KBM-7 (cell line): ENCODE measurements around the gene MYL4.
"Not testable (repeated sequence)": the region's sequence is repeated elsewhere in the genome, so short reads cannot be mapped to it uniquely, and the experiment has no call there.

Experiments used
- DNase-seq: peaks from one replicate; pipeline ENCODE4 v3.0.0-alpha.2; 2015
- in situ Hi-C: fragments of 300-500 bp; cut with MboI; formaldehyde crosslinking; loops from 2 replicates; pipeline ENCODE4 v1.14.3; 2020; ENCODE audit warnings: low sequenced_read_pairs, low pct_unique_long_range_greater_than_20kb, mixed read lengths

The MYL4 gene

DNA sequence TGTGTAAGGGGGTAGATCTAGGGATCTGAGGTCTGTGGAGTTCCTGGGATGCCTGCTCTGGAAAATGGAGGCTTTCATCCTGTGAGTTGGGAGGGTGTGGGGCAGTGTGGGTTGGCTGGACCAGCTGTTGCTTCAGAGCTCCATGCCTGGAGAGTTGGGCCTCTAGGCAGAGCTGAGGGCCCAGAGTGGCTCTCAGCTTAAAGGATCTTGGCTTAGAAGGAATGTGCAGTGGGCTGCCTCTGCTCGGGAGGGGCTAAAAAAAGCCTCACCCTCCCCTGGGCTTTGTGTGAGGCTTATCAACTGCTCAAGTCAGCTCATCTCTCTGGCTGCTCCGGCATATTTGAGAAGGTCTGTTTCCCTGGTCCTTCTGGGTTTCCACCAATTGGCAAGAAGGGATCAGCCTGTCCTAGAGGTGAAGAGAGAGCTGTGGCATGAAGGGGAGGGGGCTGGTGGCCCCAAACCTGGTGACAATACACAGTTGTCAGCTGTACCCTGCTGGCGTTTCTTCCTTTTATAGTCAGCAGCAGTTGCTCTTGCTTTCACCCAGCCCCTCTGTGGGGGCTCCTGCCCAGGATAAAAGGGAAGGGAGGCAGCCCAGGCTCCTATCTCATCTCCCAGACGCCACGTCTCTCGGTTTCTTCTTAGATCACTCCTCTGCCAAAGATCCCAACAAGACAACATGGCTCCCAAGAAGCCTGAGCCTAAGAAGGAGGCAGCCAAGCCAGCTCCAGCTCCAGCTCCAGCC, at the start of gene MYL4:
MYL4 (plus strand) TSS at position 605 of the 745 bp plus-strand sequence; CDS start at position 680, 75 bp downstream.
- DNase-seq: no peak
- in situ Hi-C loops: no loop called here

GRCh38 chr17:47162013-47162622, 47.0 kb upstream of the MYL4 start:
- no peak for DNase-seq
- in situ Hi-C loops: no loop called here

DNA sequence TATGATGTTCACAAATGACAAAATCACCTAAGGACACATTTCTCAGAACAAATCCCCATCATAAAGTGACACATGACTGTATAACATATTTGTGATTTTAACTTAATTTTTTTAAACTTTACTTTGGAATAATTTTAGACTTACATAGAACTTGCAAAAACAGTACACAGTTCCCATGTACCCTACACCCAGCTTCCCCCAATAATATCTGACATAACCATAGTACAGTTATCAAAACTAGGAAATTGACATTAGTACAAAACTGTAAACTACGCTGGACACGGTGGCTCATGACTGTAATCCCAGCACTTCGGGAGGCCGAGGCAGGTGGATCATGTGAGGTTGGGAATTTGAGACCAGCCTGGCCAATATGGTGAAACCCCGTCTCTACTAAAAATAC, 44.9 kb upstream of the MYL4 start:
- DNase-seq: no peak
- in situ Hi-C loops: no loop called here

- in situ Hi-C loops: no loop called here
- DNase-seq: no peak
These were observed 44.0 kb upstream of the MYL4 start for GRCh38 chr17:47165137-47165536.

- DNase-seq, in situ Hi-C loops: not testable (repeated sequence)
These were observed 42.3 kb upstream of the MYL4 start for GRCh38 chr17:47166854-47167253.

- in situ Hi-C loops, DNase-seq: not testable (repeated sequence)
These were observed 40.3 kb upstream of the MYL4 start for GRCh38 chr17:47168896-47169295.

- in situ Hi-C loops: no loop called here
- DNase-seq: no peak
These were observed 38.4 kb upstream of the MYL4 start for GRCh38 chr17:47170710-47171109.

DNA sequence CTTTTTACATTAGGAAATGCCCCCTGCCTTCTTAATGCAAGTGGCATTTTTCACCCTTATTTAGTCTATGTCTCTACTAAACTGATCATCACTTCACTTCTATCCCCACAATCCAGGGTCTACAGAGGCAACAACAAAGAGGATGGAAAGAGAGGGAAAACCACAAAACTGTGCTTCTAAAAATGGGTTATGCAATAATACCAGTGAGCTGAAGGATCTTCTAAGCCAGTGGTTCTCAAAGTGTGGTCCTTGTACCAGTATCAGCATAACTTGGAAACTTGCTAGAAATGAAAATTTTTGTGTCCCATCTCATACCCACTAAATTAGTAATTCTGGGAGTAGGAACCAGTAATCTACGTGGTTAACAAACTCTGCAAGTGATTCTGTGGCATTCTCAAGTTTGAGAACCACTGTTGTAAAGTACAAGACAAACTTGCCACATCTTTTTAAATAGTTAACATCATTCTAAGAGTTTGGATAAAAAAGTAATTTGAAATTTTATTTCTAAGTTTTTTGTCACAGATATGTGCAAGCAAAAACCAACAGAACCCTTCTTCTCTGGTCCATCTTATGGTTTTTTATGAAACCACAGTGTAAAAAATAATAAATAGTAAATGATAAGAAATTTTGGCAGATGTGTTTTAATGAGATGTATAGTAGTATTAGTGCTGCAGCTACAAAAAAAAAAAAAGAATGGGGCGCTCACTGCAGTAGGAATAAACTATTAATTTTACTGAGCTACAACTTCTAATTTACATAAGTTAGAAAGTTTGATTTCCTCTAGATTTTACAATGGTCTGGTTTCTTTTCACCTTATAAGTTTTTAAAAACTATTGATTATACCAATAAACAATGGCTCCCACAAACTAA, 36.2 kb upstream of the MYL4 start:
- peak; percentile 26 for DNase-seq
- in situ Hi-C loops: no loop called here

DNA sequence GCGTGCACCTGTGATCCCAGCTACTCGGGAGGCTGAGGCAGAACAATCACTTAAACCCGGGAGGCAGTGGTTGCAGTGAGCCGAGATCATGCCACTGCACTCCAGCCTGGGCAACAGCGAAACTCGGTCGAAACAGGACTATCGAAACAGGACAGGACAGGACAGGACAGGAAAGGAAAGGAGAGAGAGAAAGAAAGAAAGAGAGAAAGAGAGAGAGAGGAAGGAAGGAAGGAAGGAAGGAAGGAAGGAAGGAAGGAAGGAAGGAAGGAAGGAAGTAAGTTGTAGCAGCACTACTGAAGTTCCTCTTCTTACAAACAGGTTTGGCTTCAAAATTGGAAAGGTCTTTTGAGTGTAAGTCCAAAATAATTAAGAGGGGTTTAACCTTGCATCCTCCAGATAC, 34.3 kb upstream of the MYL4 start:
- in situ Hi-C loops, DNase-seq: not testable (repeated sequence)

DNA sequence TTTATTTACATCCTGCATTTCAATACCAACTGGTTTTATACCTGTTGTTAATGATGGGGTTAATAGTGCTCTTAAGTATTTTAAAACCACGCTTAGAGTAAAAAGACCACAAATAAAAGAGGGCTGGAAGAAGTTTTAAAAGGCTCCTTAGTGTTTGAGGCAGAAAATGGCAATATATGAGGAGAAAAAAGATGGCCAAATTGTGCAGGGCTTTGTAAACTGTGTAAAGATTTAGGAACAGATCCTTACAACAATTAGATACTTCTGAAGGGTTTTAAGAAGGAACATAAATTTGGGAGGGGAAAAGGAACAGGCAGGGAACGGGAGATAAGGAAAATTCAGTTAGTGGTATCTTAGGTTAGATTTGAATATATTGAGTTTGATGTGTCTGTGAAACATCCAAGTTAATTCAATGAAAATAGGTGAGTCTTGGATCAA, 32.7 kb upstream of the MYL4 start:
- DNase-seq: no peak
- in situ Hi-C loops: no loop called here

GRCh38 chr17:47177261-47177660, 31.9 kb upstream of the MYL4 start:
- no peak for DNase-seq
- in situ Hi-C loops: no loop called here

DNA sequence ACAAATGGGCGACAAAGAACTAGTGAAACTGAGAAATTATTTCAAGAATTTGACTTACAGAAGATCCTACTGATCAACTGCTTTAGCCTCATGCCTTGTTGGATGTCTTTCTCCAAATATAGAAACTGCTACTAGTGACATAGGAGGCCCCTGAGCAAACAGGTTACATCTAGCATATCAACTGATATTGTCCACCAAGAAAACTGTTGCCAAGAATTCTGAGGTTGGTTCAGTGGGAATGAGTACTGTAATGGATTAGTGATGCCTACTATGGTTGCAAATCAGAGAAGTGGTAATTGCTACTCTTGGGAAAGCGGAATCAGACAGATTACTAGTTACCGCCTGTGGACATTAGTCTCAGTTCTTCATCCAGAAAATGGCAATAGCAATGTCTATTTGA, 30.0 kb upstream of the MYL4 start:
- no peak for DNase-seq
- in situ Hi-C loops: no loop called here

DNA sequence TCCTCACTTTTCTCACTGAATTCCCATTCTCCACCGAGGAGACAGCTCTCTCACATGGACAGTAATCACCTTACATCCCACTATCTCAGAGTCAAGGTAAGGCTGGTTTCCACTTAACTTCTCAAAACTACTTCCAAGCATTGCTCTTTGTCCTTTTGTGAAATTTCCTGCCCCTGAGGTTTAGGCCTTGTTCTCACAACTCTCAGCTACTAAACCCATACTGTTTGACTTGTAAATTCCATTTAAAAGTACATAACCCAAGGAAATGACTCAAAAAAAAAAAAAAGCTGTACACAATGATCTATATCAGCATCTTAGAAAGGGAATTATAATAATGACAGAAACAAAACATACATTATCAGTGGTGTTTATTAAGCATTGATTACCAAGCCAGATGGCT, 28.8 kb upstream of the MYL4 start:
- no peak for DNase-seq
- in situ Hi-C loops: no loop called here

DNA sequence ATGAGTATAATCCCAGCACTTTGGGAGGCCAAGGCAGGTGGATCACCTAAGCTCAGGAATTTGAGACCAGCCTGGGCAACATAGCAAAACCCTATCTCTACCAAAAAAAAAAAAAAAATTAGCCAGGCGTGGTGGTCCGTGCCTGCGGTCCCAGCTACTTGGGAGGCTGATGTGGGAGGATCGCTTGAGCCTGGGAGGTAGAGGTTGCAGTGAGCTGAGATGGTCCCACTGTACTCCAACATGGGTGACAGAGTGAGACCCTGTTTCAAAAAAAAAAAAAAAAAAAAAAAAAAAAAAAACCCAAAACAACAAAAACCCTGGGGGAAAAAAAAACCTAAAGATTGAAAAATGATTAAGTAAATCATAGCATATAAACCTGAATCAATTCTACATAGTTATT, 28.2 kb upstream of the MYL4 start:
- in situ Hi-C loops: not testable (repeated sequence)

DNA sequence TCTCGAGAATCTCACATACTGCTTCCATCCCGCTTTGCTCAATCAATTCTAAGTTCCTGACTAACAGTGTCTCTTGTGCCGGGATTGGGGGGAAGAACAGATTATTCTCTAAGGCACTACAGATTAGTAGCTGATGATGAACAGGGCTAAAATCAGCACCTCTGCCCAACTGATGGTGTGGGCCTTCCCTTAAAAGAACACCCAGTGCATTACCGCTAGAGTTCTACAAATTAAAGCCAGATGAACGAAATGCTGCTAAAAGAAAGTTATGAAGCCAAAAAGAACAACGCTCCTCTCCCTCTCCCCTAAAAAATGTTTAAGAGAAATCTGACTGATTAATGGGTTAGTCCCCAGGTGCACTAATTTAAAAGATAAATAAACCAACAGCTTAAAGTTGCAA, 24.5 kb upstream of the MYL4 start:
- in situ Hi-C loops: no loop called here
- no peak for DNase-seq

More for the DNA sequence above, 28.2 kb upstream of the MYL4 start:
- not testable (repeated sequence) for DNase-seq

DNA sequence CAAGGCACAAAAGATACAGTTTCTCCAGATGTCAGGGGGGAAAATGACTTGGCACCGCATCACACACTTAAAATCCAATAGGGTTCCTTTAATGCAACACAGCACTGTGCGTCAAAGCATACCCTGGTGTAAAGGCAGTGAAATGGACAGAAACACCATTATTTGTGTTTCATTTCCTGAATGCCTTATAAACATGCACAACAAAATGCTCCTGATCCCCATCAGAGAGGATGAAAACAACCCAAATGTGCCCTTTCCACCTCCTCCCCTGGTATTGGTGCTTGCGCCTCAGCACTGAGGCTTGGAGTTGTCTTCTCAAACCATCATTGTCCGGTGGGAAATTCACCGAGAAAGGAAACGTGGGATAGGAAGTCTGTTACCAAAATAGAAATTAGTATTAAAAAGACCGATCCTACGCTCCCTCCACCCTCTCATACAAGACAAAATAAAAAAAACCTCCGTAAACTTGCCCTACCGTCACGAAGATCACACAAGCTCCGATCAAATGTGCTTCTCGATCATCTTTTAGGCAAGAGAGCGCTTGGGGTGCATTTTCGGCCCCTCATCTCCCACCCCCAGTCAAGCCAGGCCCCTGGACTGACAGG, 20.8 kb upstream of the MYL4 start:
- in situ Hi-C loops: no loop called here
- no peak for DNase-seq

DNA sequence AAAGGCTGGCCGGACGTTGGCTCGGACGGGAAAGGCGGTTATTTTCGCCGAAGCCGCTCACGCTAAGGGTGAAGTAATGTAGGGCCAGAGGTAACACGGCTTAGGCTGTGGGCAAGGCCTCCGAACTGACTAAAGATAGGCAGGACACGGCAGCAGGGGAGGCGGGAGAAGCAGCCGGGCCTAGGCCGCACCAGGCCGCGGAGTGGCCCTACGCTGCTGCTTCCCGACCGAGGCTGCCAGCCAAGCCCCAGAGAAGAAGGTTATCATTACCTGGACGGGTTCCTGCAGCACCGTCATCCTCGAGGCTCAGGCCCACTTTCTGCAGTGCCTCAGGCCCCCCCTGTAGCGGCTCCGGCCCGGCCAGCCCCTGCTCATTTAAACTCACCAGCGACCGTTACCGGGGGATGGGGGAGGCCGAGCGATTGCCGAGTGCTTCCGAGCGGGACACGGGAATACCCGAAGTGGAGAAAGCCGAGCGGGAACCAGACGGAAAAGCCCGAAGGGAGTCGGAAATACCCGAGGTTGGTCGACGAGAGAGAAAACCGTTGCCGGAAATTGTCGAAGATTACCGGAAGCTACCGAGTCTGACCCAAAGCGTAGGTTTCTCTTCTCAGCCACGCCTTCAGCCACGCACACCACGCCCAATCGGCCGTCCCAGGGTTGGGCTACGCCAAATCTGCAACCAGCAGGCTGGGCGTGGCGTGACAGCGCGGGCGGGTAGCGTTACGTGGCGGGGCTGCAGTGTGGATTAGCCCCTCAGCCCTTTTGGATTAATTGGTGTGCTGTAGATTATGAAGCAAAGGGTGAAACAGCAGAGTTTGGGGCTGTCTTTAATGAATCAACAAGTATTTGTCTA, 20.0 kb upstream of the MYL4 start, which contains the start of gene CDC27:
CDC27 (minus strand) TSS at position 420 of the 856 bp plus-strand sequence; CDS start at position 297, 123 bp downstream.
- in situ Hi-C loops: no loop called here

DNA sequence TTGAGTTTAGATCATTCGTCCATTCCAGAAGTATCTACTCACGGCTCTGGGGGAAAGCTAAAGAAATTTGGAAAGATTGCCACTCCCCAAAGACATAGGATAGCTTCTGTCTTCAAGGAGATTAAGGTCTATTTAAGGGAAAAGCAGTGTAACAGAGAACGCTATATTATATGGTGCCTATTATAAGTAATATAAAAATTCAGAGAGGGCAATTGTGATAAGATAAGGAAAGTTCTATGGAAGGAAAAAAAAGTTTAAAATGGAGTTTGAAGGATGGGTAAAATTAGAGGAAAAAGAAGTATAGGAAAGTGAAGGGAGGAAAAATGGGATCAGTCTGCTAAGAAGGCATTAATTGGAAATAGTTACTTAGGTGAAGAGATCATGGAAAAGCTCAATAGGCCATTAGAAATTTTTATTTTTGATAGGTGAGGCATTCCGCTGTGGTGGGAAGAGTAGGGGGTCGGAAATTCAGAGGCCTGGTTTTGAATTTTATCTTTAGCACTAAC, 19.4 kb upstream of the MYL4 start:
- no peak for DNase-seq
- in situ Hi-C loops: no loop called here

More for the DNA sequence above, 20.0 kb upstream of the MYL4 start, which contains the start of gene CDC27:
- peak; percentile 99 for DNase-seq
